ENCODE results near the gene GORASP1.

Gene GORASP1

DNA sequence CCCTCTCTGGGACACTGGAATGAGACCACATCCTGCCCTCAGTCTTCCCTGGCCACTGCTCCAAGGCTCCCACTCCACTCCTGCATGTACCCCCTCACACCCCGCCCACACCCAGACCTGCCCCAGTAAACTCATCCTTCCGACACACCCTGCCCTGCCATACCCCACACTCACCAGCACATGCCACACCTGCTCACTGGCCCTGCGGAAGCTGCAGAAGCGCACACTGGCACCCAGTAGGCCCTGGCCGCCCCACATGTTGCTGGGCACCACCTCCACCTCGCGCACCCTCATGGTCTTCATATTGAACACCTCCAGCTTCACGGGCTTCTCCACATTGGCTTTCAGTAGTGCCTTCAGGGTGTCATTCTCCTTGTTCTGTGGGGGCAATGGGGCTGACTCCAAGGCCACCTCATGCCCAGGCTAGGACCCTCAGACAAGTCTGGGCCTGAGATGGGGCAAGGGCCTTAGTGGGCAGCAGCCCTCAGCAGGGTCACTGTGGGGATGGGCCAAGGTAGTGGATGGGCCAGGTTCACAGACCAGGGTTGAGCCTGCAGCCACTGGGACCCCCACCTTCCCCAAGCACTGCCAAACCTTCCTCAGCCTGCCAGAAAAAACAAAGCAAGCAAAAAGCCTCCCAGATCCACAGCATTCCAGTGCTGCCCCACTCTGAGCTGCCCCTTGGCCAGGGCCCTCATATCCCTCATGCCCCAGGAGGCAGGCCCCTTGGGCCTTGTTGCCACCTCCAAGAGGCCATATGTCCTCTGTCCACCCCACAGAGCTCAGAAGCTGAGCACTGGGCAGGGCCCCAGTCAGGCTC lies 4.7 kb downstream of the GORASP1 start:
- DNase-seq (ENCODE audit: low spot score), result no peak

DNA sequence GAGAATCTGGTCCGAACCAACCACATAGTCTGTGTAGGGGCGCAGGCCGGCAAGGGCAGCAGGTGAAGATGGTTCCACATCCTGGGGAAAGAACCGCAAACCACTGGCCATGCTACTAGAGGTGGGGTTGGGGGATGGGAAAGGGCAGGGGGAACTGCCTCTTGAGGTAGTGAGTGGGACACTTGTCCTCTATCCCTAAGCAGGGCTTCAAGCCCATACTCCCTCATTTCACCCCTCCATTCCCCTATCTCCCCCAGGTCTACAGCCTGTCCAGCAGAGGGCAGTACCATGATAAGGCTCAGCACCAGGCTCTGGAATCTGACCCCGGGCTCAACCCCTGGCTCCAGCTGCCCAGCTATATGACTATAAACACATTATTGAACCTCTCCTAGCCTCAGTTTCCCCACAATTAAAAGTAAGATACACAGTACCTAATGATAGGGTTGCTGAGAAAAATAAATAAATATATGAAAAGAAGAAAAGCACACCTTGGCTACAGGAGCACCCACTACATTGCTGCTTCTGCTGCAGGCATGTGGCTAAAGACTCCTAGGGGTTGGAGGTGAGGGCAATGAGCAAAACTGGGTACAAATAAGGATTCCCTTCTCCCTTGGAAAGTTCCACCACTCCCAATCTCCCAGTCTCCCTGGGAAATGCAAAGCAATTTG lies 6.3 kb downstream of the GORASP1 start:
- DNase-seq (ENCODE audit: low spot score), result peak; percentile 58

DNA sequence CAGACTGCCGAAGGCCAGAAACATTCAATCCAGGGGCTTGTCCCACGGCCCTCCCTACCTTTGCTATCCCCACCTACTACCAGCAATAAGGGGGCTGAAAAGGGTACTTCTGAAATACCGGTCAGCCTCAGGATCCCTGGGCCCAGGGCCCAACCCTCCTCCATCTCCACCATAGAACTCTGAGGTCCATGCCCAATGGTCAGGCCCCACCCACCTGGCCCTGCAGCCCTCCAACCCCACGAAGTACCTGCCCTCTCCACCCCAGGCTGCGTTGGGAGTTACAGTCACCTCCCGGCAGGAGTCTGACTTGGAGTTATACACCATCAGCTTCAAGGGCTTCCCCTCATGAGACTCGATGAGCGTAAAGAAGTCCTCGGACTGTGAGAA lies 6.9 kb downstream of the GORASP1 start:
- no peak for DNase-seq (ENCODE audit: low spot score)

DNA sequence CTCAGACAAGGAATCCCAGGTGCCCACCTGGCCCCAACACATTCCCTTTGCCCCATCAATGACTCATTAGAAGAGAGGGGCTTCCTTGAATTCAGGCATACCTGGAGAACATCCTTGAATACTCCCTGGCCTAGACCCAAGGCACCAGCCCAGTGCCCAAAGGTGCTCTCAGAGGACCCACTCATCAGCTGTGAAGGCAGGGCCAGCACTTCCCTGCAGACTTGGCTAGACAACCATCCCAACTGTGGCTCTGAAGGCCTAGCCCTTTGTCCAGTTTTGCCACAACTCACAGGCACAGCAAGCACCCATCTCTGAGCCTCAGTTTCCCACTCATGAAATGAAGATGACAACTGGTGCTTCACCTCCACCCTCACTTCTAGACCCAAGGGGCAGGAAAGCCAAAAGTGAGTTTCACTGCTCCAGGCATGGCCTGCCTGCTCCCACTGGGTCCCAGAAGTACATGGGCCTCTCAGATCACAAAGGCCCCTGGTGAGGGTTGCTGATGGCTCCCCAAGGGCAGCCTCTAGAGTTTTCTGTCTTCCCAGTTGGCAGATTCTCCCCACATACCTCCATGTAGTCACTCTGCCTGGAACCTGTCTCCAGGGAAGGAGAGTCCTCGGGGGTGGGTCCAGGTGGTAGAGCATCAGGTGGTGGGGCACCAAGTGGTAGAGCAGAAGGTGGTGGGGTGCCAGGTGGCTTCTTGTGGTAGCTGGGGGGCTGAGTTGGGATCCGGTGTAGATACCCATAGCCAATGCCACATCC lies 7.5 kb downstream of the GORASP1 start:
- DNase-seq (ENCODE audit: low spot score), result no peak

DNA sequence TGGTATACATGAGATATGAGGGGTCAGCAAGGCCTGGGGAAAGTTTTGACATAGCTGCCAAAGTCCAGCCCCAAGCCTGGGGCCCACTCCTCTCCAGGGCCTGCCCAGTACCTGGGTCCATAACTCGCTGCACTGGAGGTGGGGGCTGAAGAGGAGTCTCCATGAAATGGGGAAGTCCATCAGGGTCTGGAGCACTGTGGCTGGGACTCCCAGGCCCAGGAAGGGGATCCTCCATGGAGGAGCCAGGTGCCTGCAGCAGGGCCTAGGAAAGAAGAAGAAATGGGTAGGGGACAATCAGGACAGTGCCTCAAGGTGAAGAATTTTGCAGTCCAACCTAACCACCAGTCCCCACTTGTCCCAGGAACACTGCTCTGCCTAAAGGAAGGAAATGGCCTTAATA lies 8.2 kb downstream of the GORASP1 start:
- no peak for DNase-seq (ENCODE audit: low spot score)

DNA sequence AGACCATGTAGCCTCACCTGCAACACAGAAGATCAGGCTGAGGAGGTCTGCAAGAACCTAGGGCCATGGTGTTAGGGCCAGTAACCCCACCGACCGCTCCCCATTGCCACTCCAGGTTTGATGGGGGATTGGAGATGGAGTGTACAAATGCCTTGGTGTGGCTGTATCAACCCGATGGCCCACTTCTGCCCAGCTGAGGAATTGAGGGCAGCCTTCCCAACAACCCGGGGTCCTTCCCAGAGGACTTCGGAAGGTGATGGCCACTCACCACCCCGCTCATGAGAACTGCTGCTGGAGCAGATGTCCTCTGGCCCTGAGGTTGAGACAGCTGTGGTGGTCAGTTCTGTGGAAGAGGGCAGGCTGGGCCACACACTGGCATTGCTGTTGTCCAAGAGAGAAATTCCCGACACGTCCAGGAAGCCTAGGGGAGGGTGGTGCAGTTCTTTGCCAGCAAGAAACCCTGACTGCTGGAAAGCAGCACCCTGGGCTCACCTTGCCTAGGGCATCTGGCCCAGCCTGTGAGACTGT lies 8.9 kb downstream of the GORASP1 start:
- DNase-seq (ENCODE audit: low spot score), result no peak

DNA sequence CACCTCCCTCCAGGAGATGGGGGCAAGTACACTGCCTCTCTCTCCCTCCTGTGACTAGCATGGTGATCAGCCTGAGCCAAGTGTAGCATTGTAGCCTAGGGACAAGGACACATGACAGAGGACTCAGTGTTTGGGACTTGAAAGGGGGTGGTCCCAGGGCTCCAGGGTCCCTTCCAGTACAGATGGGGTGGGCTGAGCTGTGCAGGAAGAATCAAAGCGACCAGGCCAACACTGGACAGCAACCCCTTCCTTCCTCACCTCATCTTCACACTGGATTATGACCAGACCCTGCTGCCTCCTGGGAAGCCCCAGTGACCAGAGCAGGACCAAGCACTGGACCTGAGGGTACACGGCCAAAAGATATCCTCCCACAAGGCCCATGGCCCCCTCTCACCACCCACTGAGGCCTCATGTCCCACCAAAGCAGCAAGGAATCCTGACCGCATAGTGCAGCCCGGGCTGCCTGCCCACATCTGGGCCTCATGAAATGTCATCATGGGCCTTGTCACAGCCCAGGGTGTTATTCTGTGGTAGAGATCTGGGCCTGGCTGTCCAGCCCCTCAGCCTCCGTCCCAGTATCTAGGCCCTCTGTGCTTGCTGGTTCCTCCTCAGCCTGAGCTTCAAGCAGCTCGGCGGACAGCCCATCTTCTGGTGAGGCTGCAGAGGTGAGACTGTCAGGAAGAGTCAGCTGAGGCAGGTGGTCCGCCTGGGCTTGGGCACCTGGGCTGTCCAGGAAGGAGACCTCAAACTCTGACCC lies 9.5 kb downstream of the GORASP1 start:
- no peak for DNase-seq (ENCODE audit: low spot score)

DNA sequence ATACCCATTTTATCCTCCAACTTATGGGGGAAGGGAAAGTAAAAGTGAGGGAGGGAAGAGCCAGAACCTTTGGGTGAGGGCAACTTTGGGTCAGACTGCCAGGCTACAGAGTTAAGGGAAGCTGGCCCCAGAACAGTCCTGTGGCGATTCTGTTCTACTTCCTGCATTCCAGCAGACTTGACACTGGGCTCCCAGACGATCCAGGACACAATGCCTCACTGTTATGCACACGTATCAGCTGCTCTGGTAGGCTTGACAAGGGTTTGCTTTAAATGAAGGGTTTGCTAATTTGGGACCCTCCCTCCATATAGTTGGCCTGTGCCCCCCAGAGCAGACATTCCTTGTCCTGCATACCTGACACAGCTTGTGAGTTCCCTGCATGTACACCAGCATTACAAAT lies 10.7 kb downstream of the GORASP1 start:
- DNase-seq (ENCODE audit: low spot score), result no peak

DNA sequence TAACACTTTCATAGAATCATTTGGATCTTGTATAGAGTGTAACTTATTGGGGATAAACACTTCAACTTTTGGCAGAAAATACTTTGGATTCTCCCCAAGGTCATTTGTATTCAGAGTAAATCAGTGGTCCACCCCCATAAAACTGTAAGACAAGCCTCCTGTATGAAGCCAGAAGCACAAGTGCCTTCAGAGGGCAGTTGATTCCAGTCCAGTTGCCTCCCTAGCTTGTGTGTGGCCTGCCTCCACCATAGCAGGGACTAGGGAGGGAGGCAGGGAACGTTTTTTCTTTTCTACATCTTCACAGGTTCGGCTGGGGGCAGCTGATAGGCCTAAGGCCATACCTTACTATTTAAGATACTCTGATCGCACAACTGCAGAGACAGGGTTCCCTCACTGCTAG lies 11.6 kb downstream of the GORASP1 start:
- no peak for DNase-seq (ENCODE audit: low spot score)

DNA sequence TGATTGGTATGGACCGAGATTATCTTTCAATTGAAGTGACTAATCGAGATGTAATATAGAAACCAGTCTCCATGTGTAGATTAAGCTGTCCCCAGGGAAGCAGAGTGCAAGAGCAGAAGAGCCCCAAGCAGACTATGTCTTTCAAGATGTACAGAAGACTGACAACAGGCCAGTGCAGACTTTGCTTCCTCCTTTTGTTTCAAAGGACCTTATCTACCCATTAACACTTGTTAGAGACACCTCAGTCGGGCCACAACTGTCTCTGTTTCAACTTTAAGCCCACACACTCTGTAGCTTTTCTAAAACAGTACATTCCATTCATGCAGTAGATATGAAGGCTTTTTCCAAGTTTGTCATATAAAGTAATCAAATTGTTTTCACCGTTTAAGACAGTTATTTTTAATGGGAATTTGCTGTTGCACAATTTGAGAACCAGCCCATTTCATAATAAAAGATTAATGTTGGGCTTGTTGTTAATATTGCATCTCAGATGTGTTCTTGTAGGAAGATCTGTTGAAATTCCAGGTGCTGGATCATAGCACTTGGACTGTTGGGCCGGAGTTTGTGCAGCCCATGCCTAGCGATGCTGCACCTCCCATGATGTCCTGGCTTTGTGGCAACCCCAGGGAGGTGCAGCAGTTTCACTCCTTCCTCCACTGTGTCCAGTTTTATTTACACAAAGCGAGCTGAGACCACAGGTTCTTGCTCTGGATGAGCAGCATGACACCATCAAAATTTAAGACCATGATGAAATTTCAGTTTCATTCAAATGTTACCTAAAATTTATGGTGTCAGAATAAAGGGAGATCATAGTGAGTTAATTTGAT lies 12.4 kb downstream of the GORASP1 start:
- no peak for DNase-seq (ENCODE audit: low spot score)

DNA sequence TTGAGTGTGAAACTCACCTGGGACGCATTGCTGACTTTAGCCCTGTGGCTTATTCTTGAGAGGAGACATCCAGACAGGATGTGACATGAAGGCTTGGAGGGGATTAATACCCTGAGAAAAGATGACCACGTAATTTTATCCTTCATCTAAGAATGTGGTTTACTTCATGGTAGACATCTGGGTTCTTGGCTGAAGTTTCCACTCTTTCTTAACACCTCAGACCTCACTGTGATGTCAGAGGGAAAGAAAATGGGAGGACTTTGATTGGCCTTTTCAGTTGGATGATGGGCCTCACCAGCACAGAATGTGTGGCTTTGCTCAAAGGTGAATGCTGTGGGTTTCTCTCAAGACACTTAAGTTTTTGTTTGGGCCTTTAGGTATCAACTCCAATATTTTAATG lies 16.5 kb downstream of the GORASP1 start:
- no peak for DNase-seq (ENCODE audit: low spot score)

DNA sequence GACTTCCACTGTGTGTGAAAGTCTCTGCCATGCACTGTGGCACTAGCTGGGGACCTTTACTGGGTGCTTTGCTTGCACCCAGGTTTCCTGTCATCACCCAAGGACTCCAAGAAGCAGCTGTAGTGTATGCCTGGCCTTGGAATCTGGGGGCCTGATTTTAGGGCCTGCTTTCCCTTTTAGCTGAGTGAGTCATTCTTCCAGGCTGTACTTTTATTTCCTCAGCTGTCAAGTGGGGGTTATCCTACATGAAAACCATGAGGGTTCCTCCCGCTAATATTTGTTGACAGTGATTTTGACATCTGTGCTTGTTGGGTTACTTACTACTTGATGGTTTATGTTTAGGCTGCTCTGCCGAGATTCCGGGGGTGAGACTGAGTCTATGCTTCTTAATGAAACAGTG lies 18.5 kb downstream of the GORASP1 start:
- DNase-seq (ENCODE audit: low spot score), result no peak

DNA sequence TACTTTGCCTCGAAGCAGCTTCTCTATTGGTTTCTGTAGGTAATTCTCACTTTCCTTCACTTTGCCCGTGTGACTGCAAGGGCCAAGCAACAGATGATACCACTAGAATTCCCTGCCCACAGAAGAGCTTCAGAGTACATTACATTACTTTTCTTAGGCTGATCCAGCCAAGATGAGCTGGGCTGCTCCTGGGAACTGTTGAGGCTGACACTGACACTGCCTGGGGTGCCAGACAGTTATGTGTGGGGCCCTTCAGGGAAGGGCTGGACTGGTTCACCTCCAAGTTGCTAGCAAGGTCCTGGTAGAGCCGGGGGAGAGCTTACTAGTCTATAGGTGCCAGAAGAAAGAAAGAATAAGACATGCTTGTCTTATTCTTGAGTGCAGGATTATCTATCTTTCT lies 19.0 kb downstream of the GORASP1 start:
- DNase-seq (ENCODE audit: low spot score), result no peak

DNA sequence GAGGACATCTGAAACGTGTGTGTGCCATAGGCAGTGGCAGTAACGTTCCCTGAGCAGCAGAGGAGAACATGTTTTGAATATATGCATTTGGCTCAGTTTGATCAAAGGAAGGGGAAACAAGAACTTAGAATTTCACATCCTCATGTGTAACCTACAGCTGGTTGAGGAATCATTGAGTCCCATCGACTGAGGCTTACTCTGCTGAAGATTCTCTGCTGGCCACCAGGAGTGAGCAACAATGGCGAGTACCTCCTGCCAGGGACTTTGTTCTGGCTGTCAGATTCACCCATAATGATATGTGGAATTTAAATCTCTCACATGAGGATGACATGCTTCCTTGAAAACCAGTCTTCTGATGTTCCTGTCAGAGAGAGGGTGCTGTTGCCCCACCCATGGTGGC lies 21.3 kb downstream of the GORASP1 start:
- DNase-seq (ENCODE audit: low spot score), result no peak

DNA sequence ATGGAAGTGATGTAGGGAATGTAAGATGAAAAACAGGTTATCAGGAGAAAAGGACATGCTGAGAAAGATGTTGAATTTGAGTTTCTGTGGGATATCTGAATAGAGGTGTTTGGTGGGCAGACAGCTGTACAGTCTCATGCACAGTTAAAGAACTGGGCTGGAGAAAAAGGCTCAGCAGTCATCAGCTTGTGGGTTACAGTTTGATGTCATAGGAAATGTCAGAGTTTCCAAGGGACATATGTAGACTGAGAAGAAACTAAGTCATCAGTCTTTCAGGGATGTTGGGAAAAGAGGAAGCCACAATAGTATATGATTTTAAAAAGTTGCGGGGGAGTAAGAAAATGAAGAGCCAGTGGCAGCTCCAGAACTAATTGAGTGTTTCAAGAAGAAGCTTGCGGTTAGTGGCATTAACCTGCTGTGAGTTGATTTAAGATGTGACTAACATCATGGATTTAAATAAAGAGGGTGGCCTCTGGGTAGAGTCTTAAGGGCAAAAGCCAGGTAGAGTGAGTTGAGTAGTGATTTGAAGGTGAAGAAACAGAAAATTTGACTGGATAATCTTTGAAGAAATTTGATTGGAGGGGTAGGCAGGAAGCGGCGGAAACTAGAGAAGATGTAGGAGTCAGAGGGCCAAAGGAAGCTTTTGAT lies 24.6 kb downstream of the GORASP1 start:
- no peak for DNase-seq (ENCODE audit: low spot score)

DNA sequence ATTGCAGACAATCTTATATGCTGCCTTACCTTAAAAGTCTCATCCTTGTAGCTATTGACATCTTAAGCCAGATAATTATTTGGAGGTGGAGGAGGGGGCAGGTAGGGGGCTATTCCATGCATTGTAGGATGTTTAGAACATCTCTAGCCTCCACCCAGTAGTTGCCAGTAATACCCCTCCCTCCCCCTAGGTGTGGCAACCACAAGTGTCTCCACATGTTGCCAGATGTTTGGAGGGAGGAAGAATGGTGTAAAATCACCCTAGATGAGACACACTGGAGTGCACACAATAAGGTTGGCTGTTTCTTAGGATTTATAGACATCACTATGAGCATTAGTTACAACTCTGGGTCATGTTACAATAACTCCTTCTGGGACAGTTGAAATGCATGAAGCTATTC lies 27.4 kb downstream of the GORASP1 start:
- no peak for DNase-seq (ENCODE audit: low spot score)

DNA sequence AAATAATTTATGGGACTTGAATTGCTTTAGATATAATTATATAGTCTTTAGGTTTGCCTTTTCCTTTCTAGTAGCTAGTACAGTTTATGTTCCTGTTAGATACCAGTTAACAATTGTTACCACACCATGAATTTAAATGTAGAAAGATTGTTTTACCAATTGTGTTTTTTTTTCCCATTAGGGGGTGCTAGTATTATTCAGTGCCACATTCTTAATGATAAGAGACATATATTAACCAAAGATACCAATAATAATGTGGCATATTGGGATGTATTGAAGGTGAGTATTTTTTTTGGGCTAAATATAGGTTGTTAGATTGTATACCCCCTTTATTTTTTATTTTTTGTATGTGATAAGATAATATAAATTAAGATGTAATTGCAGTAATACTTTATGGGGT lies 27.9 kb downstream of the GORASP1 start:
- DNase-seq (ENCODE audit: low spot score), result no peak

DNA sequence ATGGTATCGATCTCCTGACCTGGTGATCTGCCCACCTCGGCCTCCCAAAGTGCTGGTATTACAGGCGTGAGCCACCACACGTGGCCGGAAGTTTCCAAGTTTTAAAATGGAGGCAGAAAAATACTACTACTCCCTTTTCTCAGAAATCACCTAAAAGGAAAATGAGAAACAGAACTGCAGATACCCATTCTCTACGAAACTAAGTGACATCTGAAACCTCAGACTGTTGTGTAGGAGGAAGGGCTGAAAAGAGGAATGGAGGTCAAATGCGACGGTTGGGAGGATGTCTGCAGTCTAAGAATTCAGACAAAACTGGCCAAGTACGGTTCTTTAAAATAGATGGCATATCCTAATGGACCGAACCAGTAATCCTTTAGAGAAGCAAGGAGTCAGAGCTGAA lies 31.5 kb downstream of the GORASP1 start:
- no peak for DNase-seq (ENCODE audit: low spot score)

DNA sequence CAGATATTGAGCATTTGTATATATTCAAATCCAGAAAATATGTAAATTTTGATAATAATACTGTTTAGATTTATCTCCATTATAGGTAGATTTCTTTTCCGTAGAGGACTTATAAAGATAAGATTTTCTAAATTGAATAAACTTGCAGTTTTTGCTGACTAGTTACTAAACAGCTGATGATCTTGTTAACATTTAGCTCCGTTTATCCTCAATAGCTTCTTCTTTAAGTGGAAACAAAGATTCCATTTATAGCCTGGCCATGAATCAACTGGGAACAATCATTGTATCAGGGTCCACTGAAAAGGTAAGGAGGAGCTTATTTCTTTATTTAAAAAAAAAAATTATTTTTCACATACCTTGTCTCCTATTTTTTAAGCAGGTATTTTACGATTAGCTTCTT lies 38.9 kb downstream of the GORASP1 start:
- no peak for DNase-seq (ENCODE audit: low spot score)

DNA sequence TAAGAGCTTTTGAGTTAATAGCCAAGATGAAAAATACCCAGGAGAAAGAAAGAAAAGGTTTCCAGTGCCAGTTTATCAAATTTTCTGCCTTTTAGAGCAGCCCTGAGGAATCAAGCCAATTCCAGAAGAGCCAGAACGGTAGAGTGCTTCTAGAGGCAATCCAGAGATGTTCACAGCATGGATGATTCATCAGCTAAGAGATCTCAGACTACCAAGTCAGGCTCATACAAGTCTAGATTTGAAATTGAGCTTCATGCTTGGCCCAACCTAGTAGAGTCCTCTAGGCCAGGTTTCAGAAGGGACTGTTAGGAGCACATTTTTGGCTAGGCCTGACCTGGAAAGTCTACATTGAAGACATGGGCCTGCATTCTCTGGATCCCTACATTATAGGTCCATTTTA lies 40.1 kb downstream of the GORASP1 start:
- DNase-seq (ENCODE audit: low spot score), result no peak

DNA sequence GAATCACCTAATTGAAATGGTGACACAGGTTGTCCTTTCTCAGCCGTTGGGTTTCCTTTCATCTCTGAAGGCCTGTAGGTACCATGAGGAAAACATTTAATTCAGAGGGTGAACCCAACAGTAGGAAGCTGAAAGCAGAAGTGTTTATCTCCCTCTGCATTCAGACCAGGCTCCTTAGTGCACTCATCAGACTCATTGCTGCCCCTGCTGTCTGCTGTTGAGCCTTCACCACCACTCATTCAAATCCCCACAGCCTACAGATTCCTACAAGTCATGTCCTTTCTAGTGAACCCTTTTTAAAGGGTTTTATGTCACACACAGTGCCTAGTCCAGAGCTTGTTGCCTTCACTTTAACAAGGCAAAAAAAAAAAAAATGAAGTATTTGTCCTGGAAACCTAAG lies 42.2 kb downstream of the GORASP1 start:
- DNase-seq (ENCODE audit: low spot score), result peak; percentile 26

Measured in CD4-positive, alpha-beta T cell treated with Interleukin-15 for 4 hours (primary cell).